SK-N-SH (cell line): Measurements from ENCODE around the gene ATP2B3. TPM values are rescaled to one million over a fixed set of nuclear protein-coding genes. Genes with fewer than 3 reads are reported as not detected.

Experiments
- CTCF ChIA-PET: fragments of 300-600, 350-600 bp; formaldehyde crosslinking; extraction: SDS; loops from one replicate; lab custom pipeline; 2021; lab: Yijun Ruan, JAX
- POLR2A ChIA-PET: fragments of 350-600 bp; sonication (Branson Sonifier 250); formaldehyde crosslinking; extraction: SDS; loops from one replicate; lab custom pipeline; 2020; ENCODE audit warnings: antibody characterized with exemption, inconsistent platforms; lab: Yijun Ruan, JAX
- DNase-seq: peaks from one replicate; pipeline ENCODE4 v3.0.0; 2012
- H2AFZ ChIP-seq: fragments of 200-600 bp; sonication (generic); 2 replicates; pipeline ENCODE4 v1.8.1; 2016; ENCODE audit warnings: antibody characterized with exemption, mild to moderate bottlenecking, low read depth
- H3F3A ChIP-seq: fragments of 200-600 bp; sonication (generic); replicated peaks from 2 replicates; pipeline ENCODE3; 2016; ENCODE audit warnings: antibody characterized with exemption, mild to moderate bottlenecking; ENCODE audit not compliant: insufficient read depth
- H3K27ac ChIP-seq, 2 experiments: fragments of 200-500 bp in 1 of 2; fragments of 200-600 bp in 1 of 2; sonication (Bioruptor generic) in 1 of 2; sonication (generic), shearing (Covaris generic) in 1 of 2; 2 replicates each; pipeline versions ENCODE4 v1.5.1 to v1.6.1; 2014 to 2016; ENCODE audit warnings: low read depth in 2 of 2, inconsistent platforms in 1 of 2, low read length in 1 of 2, mild to moderate bottlenecking in 1 of 2, mixed read lengths in 1 of 2
- H3K27me3 ChIP-seq: fragments of 200-600 bp; sonication (generic), shearing (Covaris generic); 2 replicates; pipeline ENCODE4 v1.6.1; 2016; ENCODE audit warnings: mixed run types; ENCODE audit not compliant: insufficient read depth
- H3K36me3 ChIP-seq, 2 experiments: fragments of 200-500 bp in 1 of 2; fragments of 200-600 bp in 1 of 2; sonication (Bioruptor generic) in 1 of 2; sonication (generic) in 1 of 2; replicated peaks in 1 of 2; 2 replicates each; pipeline versions ENCODE3 to v1.5.1; 2014 to 2016; ENCODE audit warnings: low read length in 1 of 2, mild to moderate bottlenecking in 1 of 2; ENCODE audit not compliant: insufficient read depth in 2 of 2, control insufficient read depth in 1 of 2
- H3K4me1 ChIP-seq, 2 experiments: fragments of 200-500 bp in 1 of 2; fragments of 200-600 bp in 1 of 2; sonication (Bioruptor generic) in 1 of 2; sonication (generic), shearing (Covaris generic) in 1 of 2; 2 replicates each; pipeline versions ENCODE4 v1.5.1 to v1.6.1; 2014 to 2016; ENCODE audit warnings: low read depth in 1 of 2, low read length in 1 of 2, mixed run types in 1 of 2; ENCODE audit not compliant: insufficient read depth in 2 of 2, control insufficient read depth in 1 of 2
- H3K4me2 ChIP-seq: fragments of 200-600 bp; sonication (generic), shearing (Covaris generic); 2 replicates; pipeline ENCODE4 v1.6.1; 2017; ENCODE audit warnings: mixed run types
- H3K4me3 ChIP-seq, 2 experiments: fragments of 200-500 bp in 1 of 2; fragments of 200-600 bp in 1 of 2; sonication (Bioruptor generic) in 1 of 2; sonication (generic), shearing (Covaris generic) in 1 of 2; 2 replicates each; pipeline versions ENCODE4 v1.5.1 to v1.8.1; 2014 to 2016; ENCODE audit warnings: low read depth in 2 of 2, inconsistent platforms in 1 of 2, low read length in 1 of 2, mild to moderate bottlenecking in 1 of 2, mixed read lengths in 1 of 2, moderate library complexity in 1 of 2
- H3K79me2 ChIP-seq: fragments of 200-600 bp; sonication (generic); 2 replicates; pipeline ENCODE4 v1.8.1; 2017; ENCODE audit warnings: mild to moderate bottlenecking; ENCODE audit not compliant: insufficient read depth
- H3K9ac ChIP-seq: fragments of 200-600 bp; sonication (generic); 2 replicates; pipeline ENCODE4 v1.6.1; 2017; ENCODE audit warnings: mixed run types
- H3K9me2 ChIP-seq: fragments of 200-600 bp; sonication (generic); 2 replicates; pipeline ENCODE4 v1.6.1; 2017; ENCODE audit warnings: mixed run types
- H3K9me3 ChIP-seq: fragments of 200-600 bp; sonication (generic); 2 replicates; pipeline ENCODE4 v1.6.1; 2017; ENCODE audit warnings: mixed run types, mild to moderate bottlenecking, moderate library complexity
- H4K20me1 ChIP-seq: fragments of 200-600 bp; sonication (generic); 2 replicates; pipeline ENCODE4 v1.6.1; 2017; ENCODE audit warnings: mild to moderate bottlenecking, mixed run types; ENCODE audit not compliant: insufficient read depth
- ELF1 ChIP-seq: IDR thresholded peaks from 2 replicates; pipeline ENCODE4 v1.4.0; 2012
- FOSL2 ChIP-seq: IDR thresholded peaks from 2 replicates; pipeline ENCODE4 v1.4.0; 2012; ENCODE audit warnings: low read depth, mild to moderate bottlenecking, moderate library complexity, borderline replicate concordance
- FOXJ3 ChIP-seq: sonication (generic); formaldehyde crosslinking; IDR thresholded peaks from 2 replicates; pipeline ENCODE4 v1.5.1; 2020; ENCODE audit warnings: mild to moderate bottlenecking, missing genetic modification reagents
- GABPA ChIP-seq: IDR thresholded peaks from 2 replicates; pipeline ENCODE4 v1.4.0; 2012; ENCODE audit warnings: low read depth, mild to moderate bottlenecking
- IRF3 ChIP-seq: fragments of 150-350 bp; IDR thresholded peaks from 2 replicates; pipeline ENCODE4 v1.6.1; 2016; ENCODE audit warnings: mild to moderate bottlenecking, low read depth, low read length
- JUND ChIP-seq: IDR thresholded peaks from 2 replicates; pipeline ENCODE4 v1.4.0; 2012
- MEF2A ChIP-seq: IDR thresholded peaks from 2 replicates; pipeline ENCODE4 v1.4.0; 2012; ENCODE audit warnings: low read depth, borderline replicate concordance
- MXI1 ChIP-seq: IDR thresholded peaks from 2 replicates; pipeline ENCODE4 v1.6.1; 2012; ENCODE audit warnings: mild to moderate bottlenecking, low read depth, low read length, improper control_type of control experiment
- NRF1 ChIP-seq: IDR thresholded peaks from 2 replicates; pipeline ENCODE4 v1.6.1; 2012; ENCODE audit warnings: low read depth, mild to moderate bottlenecking, low read length
- RAD21 ChIP-seq: IDR thresholded peaks from 2 replicates; pipeline ENCODE4 v1.6.1; 2012; ENCODE audit warnings: mild to moderate bottlenecking, low read length
- RFX5 ChIP-seq: IDR thresholded peaks from 2 replicates; pipeline ENCODE4 v1.6.1; 2012; ENCODE audit warnings: mild to moderate bottlenecking, improper control_type of control experiment, low read length
- RXRA ChIP-seq: IDR thresholded peaks from 2 replicates; pipeline ENCODE4 v1.4.0; 2012; ENCODE audit warnings: low read depth, mild to moderate bottlenecking, borderline replicate concordance
- SIN3A ChIP-seq: IDR thresholded peaks from 2 replicates; pipeline ENCODE4 v1.6.1; 2012; ENCODE audit warnings: low read depth, mild to moderate bottlenecking, low read length, moderate library complexity, borderline replicate concordance
- SMC3 ChIP-seq: IDR thresholded peaks from 2 replicates; pipeline ENCODE4 v1.6.1; 2012; ENCODE audit warnings: low read depth, low read length, improper control_type of control experiment
- TAF1 ChIP-seq: IDR thresholded peaks from 2 replicates; pipeline ENCODE4 v1.6.1; 2012; ENCODE audit warnings: low read depth, mild to moderate bottlenecking, low read length, moderate library complexity, borderline replicate concordance
- TEAD4 ChIP-seq: IDR thresholded peaks from 2 replicates; pipeline ENCODE4 v1.4.0; 2012; ENCODE audit warnings: mild to moderate bottlenecking, borderline replicate concordance; ENCODE audit not compliant: insufficient read depth
- WGBS: methylation state at CpG from one replicate; pipeline ENCODE4 v1.1.6; 2017; ENCODE audit warnings: low lambda C conversion rate; 5-methylcytosine and 5-hydroxymethylcytosine counted together
- polyA plus RNA-seq, 3 experiments: library from polyadenylated mRNA; depleted of rRNA; stranded (reverse); fragments of >200 nt; gene quantifications; 2 replicates each; pipeline ENCODE4 v1.2.3, GENCODE V29; 2012
- TF ChIP-seq, protein P1 (sequence below): fragments of 200-600 bp; sonication (generic); IDR thresholded peaks from 2 replicates; pipeline ENCODE4 v1.6.1; 2017; ENCODE audit warnings: antibody characterized with exemption, mild to moderate bottlenecking, moderate library complexity
- TF ChIP-seq, protein P2 (sequence below): IDR thresholded peaks from 2 replicates; pipeline ENCODE4 v1.4.0; 2012; ENCODE audit warnings: low read depth, borderline replicate concordance
- TF ChIP-seq, protein P3 (sequence below): IDR thresholded peaks from 2 replicates; pipeline ENCODE4; 2012

The ATP2B3 gene
- polyA plus RNA-seq, 1 of the 3 experiments (the other 2 are of a cell fraction): 0.16 TPM

DNA sequence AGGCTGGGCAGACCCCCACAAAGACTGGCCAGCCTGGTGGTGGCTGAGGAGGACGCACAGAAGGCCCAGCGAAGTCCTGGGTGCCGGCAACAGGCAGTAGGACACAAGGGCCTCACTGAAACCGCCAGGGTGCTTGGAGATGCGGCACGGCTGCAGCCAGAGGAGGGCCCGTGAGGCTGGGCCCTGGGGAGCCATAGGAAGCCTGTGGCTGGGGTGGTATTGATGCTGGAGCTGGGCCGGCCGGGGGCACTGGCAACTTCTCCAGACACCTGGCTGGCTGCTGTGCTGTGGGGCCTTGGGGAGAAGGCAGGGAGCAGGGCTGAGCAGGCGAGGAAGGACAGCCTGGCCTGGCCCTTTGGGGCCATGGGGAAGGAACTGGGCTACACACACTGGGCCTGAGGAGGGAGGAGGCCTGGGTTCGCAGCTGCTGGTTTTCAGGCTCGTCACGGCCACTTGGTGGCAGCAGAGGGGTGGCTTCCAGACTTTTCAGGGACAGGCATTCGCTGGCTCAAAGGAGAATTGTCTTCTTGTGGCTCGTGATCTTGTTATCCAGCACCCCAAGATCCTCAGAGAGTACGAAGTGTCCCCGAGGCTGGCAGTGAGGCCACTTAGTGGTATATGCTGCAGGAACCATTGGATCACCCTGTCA is 37.2 kb downstream of the ATP2B3 start (continued):
- TF ChIP-seq IRF3 (no peak), ELF1 (no peak)

GRCh38 chrX:153556767-153557166 is 39.3 kb downstream of the ATP2B3 start:
- ChIA-PET POLR2A (no interaction called here), CTCF (interaction anchor here (1.1 to 7.9 kb wide), 7 partner anchors 17 to 151 kb away, joined by 3 to 92 read pairs (median 11); partner anchors contain the start of gene DUSP9)
- no peak for DNase-seq

More at GRCh38 chrX:153556767-153557166, 39.3 kb downstream of the ATP2B3 start:
- Histone ChIP-seq H3F3A (no peaks in the 10 kb centered on the region), H3K36me3 (no peaks in the 10 kb centered on the region), H3K27me3 (peaks cover 90% of the 10 kb centered on the region), H3K4me2 (no peak overlapping the region), H3K4me3 (no peak overlapping the region), H3K9ac (no peak overlapping the region), H3K4me1 (no peaks in the 10 kb centered on the region), H3K9me3 (no peaks in the 10 kb centered on the region), H3K9me2 (no peaks in the 10 kb centered on the region), H3K79me2 (no peaks in the 10 kb centered on the region), H3K27ac (no peak overlapping the region), H2AFZ (no peak overlapping the region), H4K20me1 (no peaks in the 10 kb centered on the region)
- 25% methylated on average over 4 of the region's 12 CpGs for WGBS
- TF ChIP-seq RAD21 (no peak), JUND (no peak), RFX5 (no peak), MXI1 (no peak), SIN3A (no peak), MEF2A (no peak), GABPA (no peak), NRF1 (no peak), TEAD4 (no peak), FOSL2 (no peak), TAF1 (no peak), FOXJ3 (CRISPR knock-in tag) (no peak), RXRA (no peak), SMC3 (no peak)
- TF ChIP-seq, protein P1, sequence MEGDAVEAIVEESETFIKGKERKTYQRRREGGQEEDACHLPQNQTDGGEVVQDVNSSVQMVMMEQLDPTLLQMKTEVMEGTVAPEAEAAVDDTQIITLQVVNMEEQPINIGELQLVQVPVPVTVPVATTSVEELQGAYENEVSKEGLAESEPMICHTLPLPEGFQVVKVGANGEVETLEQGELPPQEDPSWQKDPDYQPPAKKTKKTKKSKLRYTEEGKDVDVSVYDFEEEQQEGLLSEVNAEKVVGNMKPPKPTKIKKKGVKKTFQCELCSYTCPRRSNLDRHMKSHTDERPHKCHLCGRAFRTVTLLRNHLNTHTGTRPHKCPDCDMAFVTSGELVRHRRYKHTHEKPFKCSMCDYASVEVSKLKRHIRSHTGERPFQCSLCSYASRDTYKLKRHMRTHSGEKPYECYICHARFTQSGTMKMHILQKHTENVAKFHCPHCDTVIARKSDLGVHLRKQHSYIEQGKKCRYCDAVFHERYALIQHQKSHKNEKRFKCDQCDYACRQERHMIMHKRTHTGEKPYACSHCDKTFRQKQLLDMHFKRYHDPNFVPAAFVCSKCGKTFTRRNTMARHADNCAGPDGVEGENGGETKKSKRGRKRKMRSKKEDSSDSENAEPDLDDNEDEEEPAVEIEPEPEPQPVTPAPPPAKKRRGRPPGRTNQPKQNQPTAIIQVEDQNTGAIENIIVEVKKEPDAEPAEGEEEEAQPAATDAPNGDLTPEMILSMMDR: no peak
- TF ChIP-seq, protein P2, sequence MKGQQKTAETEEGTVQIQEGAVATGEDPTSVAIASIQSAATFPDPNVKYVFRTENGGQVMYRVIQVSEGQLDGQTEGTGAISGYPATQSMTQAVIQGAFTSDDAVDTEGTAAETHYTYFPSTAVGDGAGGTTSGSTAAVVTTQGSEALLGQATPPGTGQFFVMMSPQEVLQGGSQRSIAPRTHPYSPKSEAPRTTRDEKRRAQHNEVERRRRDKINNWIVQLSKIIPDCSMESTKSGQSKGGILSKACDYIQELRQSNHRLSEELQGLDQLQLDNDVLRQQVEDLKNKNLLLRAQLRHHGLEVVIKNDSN: no peak
- TF ChIP-seq, protein P3, sequence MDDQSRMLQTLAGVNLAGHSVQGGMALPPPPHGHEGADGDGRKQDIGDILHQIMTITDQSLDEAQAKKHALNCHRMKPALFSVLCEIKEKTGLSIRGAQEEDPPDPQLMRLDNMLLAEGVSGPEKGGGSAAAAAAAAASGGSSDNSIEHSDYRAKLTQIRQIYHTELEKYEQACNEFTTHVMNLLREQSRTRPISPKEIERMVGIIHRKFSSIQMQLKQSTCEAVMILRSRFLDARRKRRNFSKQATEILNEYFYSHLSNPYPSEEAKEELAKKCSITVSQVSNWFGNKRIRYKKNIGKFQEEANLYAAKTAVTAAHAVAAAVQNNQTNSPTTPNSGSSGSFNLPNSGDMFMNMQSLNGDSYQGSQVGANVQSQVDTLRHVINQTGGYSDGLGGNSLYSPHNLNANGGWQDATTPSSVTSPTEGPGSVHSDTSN: no peak
